ENCODE measurements around the gene UROC1. TPM values are rescaled to one million over a fixed set of nuclear protein-coding genes. Genes with fewer than 3 reads are reported as not detected.

UROC1 gene
- total and polyA plus RNA-seq, 3 donors from 2014 or later, result 0.25 to 1.0 (median 0.34) TPM

DNA sequence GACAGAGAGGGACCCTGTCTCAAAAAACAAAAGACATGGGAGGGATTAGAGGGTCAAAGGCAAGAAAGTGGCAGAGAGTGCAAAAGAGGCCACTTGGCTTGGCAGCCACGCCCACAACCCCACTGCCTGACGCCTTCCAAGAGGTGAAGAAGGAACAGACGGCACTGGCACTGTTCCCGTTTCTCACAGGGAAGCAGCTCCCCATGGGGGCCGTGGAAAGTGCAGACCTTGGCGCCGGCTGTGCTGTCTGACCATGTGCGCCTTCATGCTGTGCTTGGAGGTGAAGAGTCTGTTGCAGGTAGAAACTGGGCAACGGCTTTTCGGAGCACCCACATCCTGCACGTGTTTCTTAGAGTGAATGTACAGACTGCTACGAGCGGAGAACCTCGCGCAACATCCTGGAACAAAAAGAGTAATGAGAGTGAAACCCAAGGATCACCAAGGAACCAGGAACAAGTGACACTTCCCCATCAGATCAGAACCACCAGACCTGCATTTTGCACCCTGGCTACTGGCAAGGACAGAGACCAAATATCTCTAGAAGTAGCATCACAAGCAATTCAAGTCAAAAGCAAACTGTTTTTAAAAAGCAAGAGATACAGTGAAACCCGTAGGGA is 51.5 kb downstream of the UROC1 start:
- 65 to 75% methylated on average over 16 of the region's 16 CpGs for WGBS, 2 donors
- H3K36me3 ChIP-seq (ENCODE audit: low read depth, missing control alignments), result no peaks in the 10 kb centered on the region
- no peak overlapping the region for H3K4me3 ChIP-seq
- no peaks in the 10 kb centered on the region for H3K9me3 ChIP-seq
- H3K4me1 ChIP-seq, result peaks cover 6% of the 10 kb centered on the region
- no peak for DNase-seq
- TF ChIP-seq POLR2A (IDR thresholded peaks at IDR 0.05), result no peak
- TF ChIP-seq CTCF (IDR thresholded peaks at IDR 0.05), result no peak
- H3K27me3 ChIP-seq, result no peaks in the 10 kb centered on the region
- no peak overlapping the region for H3K27ac ChIP-seq
- intact Hi-C loops (cut with DNase I; ENCODE audit: low total_unique reads), result no loop called here

- H3K27me3 ChIP-seq, result no peaks in the 10 kb centered on the region
- no peaks in the 10 kb centered on the region for H3K36me3 ChIP-seq (ENCODE audit: low read depth, missing control alignments)
- TF ChIP-seq POLR2A (IDR thresholded peaks at IDR 0.05), result no peak
- no peak for TF ChIP-seq CTCF (IDR thresholded peaks at IDR 0.05)
- 91 to 93% methylated on average over 8 to 11 of the region's 11 CpGs for WGBS, 2 donors
- peaks cover 6% of the 10 kb centered on the region for H3K4me1 ChIP-seq
- no peak overlapping the region for H3K27ac ChIP-seq
- no peaks in the 10 kb centered on the region for H3K9me3 ChIP-seq
- DNase-seq, result no peak
- no peak overlapping the region for H3K4me3 ChIP-seq
- intact Hi-C loops (cut with DNase I; ENCODE audit: low total_unique reads), result no loop called here
Observed at GRCh38 chr3:126464997-126465396, 52.6 kb downstream of the UROC1 start.

DNA sequence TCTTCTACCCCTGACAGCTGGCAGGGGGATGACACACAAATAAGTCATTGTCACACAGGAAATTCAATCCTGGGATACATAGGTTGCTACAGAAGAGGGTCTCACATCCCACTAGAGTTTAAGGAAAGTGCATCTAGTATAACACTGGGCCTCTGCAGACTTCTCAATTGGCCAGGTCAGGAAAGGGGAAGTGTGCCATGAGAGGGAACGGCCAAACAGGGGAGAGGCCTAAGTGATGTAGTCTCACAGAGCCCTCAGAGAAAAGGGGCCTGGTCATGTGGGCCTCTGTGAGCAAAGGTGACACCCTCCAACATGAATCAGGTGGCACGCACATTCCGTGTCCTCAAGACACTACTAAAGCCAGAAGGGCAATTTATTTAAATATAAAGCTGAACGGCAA is 53.1 kb downstream of the UROC1 start:
- TF ChIP-seq POLR2A (IDR thresholded peaks at IDR 0.05) (no peak), CTCF (IDR thresholded peaks at IDR 0.05) (no peak)
- H3K4me3 ChIP-seq, result no peak overlapping the region
- no peak for DNase-seq
- H3K9me3 ChIP-seq, result no peaks in the 10 kb centered on the region
- H3K27ac ChIP-seq, result no peak overlapping the region
- no peaks in the 10 kb centered on the region for H3K27me3 ChIP-seq
- H3K4me1 ChIP-seq, result peaks cover 6% of the 10 kb centered on the region
- no peaks in the 10 kb centered on the region for H3K36me3 ChIP-seq (ENCODE audit: low read depth, missing control alignments)
- intact Hi-C loops (cut with DNase I; ENCODE audit: low total_unique reads), result no loop called here
- WGBS, 2 donors, result 63 to 85% methylated on average over 4 of the region's 4 CpGs

DNA sequence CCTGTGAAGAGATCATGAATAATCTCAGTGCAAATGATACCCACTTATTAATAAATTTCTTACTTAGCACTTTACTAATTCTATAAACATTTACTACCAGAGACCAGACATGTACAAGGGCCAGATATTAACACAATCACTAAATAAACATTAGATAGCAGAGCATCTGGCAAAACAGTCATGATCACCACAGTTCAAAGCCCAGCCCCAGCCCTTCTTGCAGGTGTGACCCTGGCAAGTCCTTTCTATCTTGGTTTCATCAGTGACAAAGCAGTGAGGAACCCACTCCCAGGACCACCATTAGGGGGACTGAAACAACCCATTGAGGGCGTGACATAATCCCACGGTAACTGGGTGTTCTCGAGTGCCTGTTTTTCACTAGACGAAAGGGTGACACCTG is 53.5 kb downstream of the UROC1 start:
- Histone ChIP-seq H3K4me3 (no peak overlapping the region), H3K4me1 (peaks cover 6% of the 10 kb centered on the region), H3K9me3 (no peaks in the 10 kb centered on the region), H3K27ac (no peak overlapping the region), H3K36me3 (ENCODE audit: low read depth, missing control alignments) (no peaks in the 10 kb centered on the region), H3K27me3 (no peaks in the 10 kb centered on the region)
- no peak for DNase-seq
- intact Hi-C loops (cut with DNase I; ENCODE audit: low total_unique reads), result no loop called here
- TF ChIP-seq POLR2A (IDR thresholded peaks at IDR 0.05), result no peak
- WGBS, 2 donors, result 90 to 91% methylated on average over 4 of the region's 4 CpGs

DNA sequence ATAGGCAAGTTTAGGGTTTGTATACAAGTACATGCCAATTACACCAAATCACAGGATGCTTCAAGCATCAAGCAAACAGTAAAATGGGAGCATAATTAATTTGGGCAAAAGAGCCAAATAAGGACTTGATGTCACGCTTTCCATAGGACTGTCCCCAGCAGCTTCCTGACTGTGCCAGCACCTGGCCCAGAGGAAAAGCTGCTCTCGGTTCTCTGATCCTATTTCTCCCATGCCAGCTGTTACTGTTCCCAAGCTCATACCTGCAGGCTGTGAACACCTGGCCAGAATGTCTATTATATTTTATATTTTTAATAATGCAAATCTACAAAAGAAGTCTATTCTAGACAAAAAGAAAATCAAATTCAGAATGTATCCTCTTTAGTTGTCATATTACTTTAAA is 54.1 kb downstream of the UROC1 start:
- Histone ChIP-seq H3K4me3 (no peak overlapping the region), H3K27me3 (no peaks in the 10 kb centered on the region), H3K4me1 (peaks cover 6% of the 10 kb centered on the region), H3K9me3 (no peaks in the 10 kb centered on the region), H3K27ac (no peak overlapping the region), H3K36me3 (ENCODE audit: low read depth, missing control alignments) (no peaks in the 10 kb centered on the region)
- no peak for DNase-seq
- intact Hi-C loops (cut with DNase I; ENCODE audit: low total_unique reads), result no loop called here
- 92 to 97% methylated on average over 2 of the region's 2 CpGs for WGBS, 2 donors
- TF ChIP-seq CTCF (IDR thresholded peaks at IDR 0.05) (no peak), POLR2A (IDR thresholded peaks at IDR 0.05) (no peak)

Data from testis (tissue), 3 donors.